Panc1 (cell line): ENCODE measurements around the gene CDK6.

Experiments used
- POLR2AphosphoS5 ChIP-seq: IDR thresholded peaks from 2 replicates; pipeline ENCODE4 v1.6.1; 2012; ENCODE audit warnings: mild to moderate bottlenecking, low read depth, low read length, moderate library complexity
- REST ChIP-seq, 2 experiments: IDR thresholded peaks; 2 replicates each; pipeline ENCODE4 v1.6.1; 2011 to 2012; ENCODE audit warnings: low read depth in 2 of 2, control low read depth in 1 of 2, low read length in 1 of 2, mild to moderate bottlenecking in 1 of 2, moderate library complexity in 1 of 2; ENCODE audit not compliant: insufficient read depth in 1 of 2
- TF ChIP-seq, protein P1 (sequence below): fragments of 450-650 bp; IDR thresholded peaks from 2 replicates; pipeline ENCODE4 v1.5.1; 2017; ENCODE audit warnings: mild to moderate bottlenecking

- TF ChIP-seq, protein P1, sequence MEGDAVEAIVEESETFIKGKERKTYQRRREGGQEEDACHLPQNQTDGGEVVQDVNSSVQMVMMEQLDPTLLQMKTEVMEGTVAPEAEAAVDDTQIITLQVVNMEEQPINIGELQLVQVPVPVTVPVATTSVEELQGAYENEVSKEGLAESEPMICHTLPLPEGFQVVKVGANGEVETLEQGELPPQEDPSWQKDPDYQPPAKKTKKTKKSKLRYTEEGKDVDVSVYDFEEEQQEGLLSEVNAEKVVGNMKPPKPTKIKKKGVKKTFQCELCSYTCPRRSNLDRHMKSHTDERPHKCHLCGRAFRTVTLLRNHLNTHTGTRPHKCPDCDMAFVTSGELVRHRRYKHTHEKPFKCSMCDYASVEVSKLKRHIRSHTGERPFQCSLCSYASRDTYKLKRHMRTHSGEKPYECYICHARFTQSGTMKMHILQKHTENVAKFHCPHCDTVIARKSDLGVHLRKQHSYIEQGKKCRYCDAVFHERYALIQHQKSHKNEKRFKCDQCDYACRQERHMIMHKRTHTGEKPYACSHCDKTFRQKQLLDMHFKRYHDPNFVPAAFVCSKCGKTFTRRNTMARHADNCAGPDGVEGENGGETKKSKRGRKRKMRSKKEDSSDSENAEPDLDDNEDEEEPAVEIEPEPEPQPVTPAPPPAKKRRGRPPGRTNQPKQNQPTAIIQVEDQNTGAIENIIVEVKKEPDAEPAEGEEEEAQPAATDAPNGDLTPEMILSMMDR, result no peak
- no peak for TF ChIP-seq POLR2AphosphoS5
- no peak for TF ChIP-seq REST (IDR thresholded peaks at IDR 0.05; ENCODE audit: insufficient read depth in 1 of 2, low read depth in 2 of 2, low read length in 1 of 2)
Measured at GRCh38 chr7:92808006-92808405, 28.4 kb downstream of the CDK6 start.
